Measurements from ENCODE around the gene SENP1.

SENP1 gene

GRCh38 chr12:48001505-48002413 lies 104.1 kb downstream of the SENP1 start:
- no peak for DNase-seq (ENCODE audit: low read depth in 1 of 2, low spot score in 1 of 2)

GRCh38 chr12:48000878-48001504 lies 104.9 kb downstream of the SENP1 start:
- DNase-seq (ENCODE audit: low read depth in 1 of 2, low spot score in 1 of 2), result no peak

- DNase-seq (ENCODE audit: low read depth in 1 of 2, low spot score in 1 of 2), result no peak
These were observed 106.1 kb downstream of the SENP1 start for GRCh38 chr12:47999816-48000215.

GRCh38 chr12:47997321-47997720 lies 108.6 kb downstream of the SENP1 start:
- no peak for DNase-seq (ENCODE audit: low read depth in 1 of 2, low spot score in 1 of 2)

- no peak for DNase-seq (ENCODE audit: low read depth in 1 of 2, low spot score in 1 of 2)
These were observed 109.9 kb downstream of the SENP1 start for GRCh38 chr12:47995981-47996401.

DNA sequence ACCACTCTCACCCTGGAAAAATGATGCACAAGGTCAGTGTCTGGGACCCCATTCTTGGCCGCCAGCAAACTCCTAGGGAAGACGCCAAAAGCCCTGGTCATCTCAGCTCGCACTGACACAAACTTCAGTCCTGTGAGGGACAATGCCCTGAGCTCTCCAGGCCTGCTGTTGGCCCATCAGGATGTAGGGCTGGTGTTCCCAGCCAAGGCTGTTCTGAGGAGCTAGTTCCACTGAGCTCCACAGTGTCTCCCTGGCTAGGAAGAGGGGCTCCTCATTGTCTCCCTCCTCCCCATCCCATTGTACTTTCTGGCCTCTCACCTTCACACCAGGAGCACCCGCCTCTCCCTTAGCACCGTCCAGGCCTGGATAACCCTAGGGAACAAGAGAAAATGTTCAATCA lies 112.4 kb downstream of the SENP1 start:
- no peak for DNase-seq (ENCODE audit: low read depth in 1 of 2, low spot score in 1 of 2)
